ENCODE data around the gene CNOT6.
A peak's percentile ranks its signal among the peaks of the same experiment; 100 is the strongest.
"Not testable (repeated sequence)": the region's sequence is repeated elsewhere in the genome, so short reads cannot be mapped to it uniquely, and the experiment has no call there.

Gene CNOT6

DNA sequence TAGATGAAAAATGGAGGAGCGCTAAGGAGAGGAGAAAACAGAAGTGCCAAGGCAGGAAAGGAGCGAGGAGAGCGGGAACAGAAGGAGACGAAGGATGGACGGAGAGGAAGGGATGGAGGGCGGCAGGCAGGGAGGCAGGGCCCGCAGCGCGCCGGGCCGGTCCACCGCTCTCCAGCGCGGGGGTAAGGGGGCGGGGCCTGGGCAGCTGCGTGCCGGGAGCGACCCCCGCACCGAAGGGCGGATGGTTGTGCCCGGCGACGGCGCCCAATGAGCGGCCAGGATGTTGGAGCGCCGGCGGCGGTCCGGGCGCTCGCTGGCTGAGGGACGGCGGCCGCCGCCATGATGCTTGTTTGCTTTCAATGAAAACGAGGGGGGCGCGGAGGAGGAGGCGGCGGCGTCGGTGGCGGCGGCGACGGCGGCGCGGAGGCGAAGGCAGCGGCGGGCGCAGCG is at the start of gene CNOT6:
TSS of gene CNOT6 (plus strand) at position 320 of the 450 bp plus-strand sequence. CDS start 34,898 bp downstream, outside the sequence.
- peak; percentile 87 to 92 for DNase-seq (ENCODE audit: low read depth in 2 of 2)

DNA sequence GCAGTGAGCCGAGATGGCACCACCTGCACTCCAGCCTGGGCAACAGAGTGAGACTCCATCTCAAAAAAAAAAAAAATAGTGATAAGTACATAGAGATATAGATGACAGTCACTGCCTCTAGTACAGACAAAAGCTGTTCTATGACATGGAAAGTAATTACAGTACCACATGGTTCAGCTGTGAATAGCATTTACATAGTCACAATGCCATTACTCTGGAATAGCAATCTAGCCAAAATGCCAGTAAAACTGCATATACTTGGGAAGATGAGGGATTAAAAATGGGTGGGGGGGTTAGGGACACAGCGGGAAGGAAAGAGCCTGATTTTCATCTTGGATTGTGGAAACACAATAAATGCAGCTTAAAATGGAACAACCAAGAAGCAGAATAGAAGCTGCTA is 39.4 kb upstream of the CNOT6 start:
- no peak for DNase-seq (ENCODE audit: low read depth in 2 of 2)

DNA sequence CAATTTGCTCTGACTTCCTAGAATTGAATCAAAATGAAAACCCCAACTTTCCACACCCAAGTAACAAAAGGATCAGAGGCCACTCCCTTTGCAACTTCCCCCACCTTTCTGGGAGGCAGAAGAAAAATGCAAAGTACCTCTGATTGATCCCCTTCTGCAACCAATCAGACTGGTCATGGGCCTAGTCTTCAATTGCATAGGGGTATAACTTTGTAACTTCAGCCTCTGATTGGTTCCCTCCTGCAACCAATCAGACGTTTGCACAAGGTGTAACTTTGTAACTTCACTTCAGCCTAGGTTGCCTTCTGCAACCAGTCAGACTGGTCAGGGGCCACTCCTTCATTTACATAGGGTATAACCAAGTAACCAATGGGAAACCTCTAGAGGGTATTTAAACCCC is 38.3 kb upstream of the CNOT6 start:
- no peak for DNase-seq (ENCODE audit: low read depth in 2 of 2)

DNA sequence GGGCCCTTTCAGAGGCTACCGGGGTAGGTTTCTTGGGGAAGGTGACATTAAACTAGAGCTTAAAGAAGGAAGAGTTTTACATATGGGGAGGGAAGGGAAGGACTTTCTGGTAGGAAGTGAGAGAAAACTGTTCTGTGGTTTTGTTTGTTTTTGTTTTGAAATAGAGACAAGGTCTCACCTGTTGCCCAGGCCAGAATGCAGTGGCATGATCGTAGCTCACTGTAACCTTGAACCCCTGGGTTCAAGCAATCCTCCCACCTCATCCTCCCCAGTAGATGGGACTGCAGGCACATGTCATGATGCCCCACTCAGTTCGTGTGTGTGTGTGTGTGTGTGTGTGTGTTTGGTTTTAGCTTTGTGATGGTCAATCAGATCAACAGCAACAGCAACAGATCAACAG is 37.4 kb upstream of the CNOT6 start:
- no peak for DNase-seq (ENCODE audit: low read depth in 2 of 2)

DNA sequence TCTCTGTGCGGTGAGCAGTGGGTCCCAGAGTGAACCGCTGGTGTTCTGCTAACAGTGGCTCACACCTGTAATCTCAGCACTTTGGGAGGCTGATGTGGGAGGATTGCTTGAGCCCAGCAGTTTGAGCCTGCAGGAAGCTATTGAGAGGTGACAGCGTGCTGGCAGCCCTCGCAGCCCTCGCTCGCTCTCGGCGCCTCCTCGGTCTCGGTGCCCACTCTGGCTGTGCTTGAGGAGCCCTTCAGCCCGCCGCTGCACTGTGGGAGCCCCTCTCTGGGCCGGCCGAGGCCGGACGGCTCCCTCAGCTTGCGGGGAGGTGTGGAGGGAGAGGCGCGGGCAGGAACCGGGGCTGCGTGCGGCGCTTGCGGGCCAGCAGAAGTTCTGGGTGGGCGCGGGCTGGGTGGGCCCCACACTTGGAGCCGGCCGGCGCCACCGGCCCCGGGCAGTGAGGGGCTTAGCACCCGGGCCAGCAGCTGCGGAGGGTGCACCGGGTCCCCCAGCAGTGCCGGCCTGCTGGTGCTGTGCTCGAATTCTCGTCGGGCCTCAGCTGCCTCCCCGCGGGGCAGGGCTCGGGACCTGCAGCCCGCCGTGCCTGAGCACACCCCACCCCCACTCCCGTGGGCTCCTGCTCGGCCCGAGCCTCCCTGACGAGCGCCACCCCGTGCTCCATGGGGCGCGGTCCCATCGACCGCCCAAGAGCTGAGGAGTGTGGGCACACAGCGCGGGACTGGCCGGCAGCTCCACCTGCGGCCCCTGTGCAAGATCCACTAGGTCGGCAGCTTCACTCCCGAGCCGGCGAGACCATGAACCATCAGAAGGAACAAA is 35.1 kb upstream of the CNOT6 start:
- DNase-seq (ENCODE audit: low read depth in 2 of 2): not testable (repeated sequence)

DNA sequence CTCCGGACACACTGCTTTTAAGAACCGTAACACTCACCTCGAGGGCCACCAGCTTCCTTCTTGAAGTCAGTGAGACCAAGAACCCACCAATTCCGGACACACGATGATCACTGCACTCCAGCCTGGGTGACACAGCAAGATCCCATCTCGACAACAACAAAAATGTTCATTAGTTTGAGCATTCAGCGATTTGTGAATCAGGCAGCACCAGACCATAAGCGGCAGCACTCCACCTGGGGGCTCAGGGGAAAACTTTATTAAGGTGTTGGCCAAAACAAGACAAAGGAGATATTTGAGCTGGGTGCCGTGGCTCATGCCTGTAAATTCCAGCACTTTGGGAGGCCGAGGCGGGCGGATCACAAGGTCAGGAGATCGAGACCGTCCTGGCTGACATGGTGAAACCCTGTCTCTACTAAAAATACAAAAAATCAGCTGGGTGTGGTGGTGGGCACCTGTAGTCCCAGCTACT is 34.5 kb upstream of the CNOT6 start:
- DNase-seq (ENCODE audit: low read depth in 2 of 2): not testable (repeated sequence)

DNA sequence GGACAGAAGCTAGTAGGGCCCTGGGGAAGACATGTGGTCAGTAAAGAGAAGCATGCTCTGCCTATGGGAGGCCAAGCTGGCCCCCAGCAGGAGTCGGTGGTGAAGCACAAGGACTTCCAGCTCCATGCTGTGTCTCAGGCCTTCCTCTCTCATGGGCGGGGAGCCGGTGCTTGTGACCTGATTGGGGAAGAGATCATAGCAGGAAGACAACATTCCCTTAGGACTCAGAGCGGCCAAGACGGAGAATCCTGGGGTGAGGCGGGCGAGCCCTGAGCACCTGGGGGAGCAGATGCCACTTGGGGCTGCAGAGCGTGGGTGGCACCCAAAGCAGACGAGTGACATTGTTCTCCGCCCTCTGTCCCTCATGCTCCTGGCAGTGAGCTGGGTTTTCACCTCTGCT is 33.3 kb upstream of the CNOT6 start:
- no peak for DNase-seq (ENCODE audit: low read depth in 2 of 2)

DNA sequence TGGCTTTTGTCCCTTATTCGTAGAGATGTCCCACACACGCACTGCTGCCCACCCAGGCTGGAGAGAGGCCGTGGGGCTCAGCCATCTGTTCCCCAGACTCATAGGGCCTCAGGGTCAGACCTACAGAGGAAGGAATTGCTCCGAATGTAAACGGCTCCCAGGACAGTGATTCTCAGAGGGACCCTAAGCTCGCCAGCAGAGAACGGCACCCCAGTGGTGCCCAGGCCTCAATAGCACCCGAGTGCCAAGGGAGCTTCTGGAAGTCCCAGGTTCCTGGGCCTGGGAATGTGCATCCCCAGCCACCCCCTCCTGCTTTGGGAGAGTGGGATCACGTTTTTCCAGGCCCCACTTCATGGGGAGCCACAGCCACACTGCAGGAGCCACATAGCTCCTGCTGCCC is 32.9 kb upstream of the CNOT6 start:
- DNase-seq (ENCODE audit: low read depth in 2 of 2): no peak

DNA sequence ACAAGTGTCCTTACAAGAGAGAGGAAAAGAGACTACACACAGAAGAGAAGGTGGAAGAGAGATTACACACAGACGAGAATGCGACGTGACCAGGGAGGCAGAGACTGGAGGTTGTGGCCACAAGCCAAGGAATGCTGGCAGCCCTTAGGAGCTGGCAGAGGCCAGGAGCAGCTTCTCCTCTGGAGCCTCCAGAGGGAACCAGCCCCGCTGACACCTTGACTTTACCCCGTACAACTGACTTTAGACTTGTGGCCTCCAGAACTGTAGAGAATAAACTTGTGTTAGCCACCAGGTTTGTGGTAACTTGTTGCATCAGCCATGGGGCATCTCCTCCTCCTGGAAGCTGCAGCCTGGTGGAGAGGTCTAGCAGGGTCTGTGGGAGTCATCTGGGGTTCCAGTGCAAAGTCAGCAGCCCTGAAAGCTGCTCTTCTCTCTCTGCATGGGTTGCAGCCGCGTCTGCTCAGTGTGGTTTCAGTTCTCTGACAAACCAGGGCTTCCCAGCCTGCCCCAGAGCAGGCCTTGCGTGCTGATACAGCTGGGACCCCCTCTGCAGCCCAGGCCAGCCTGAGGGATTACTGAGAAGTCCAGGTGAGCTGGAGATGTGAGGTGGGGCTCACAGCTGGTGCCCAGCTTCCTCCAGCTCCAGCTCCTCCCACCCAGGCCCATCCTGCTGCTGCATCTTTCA is 30.8 kb upstream of the CNOT6 start:
- DNase-seq (ENCODE audit: low read depth in 2 of 2): no peak

DNA sequence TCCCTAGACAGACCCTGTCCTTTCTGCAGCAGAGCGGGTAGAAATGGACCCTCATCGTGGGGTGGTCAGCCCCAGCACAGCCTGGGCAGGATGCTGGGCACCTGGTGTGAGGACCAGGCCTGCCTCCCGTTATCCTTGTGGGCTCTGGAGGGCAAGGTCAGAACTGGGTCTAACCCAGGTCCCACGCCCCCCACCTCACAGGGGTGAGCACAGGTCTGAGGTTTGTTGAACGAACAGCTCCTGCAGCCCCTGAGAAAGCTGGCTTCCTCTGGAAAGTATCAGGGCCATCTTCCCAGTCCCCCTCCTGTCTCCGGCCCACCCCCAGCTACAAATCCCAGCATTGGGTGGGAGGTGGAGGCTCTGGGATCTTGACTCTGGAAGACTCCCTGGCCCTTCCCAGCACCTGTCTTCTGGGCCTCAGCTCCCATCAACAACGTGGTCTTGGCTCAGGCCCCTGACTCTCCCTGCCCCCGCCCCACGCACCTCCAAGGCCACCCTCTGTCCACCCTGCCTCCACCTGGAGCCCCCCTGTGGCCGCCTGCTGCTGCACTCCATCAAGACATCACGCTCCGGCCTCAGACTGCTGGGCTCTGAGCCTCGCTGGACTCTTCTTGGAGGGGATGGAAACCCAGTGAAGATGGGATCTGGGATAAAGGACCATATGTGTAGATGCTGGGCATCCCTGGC is 30.1 kb upstream of the CNOT6 start:
- no peak for DNase-seq (ENCODE audit: low read depth in 2 of 2)

DNA sequence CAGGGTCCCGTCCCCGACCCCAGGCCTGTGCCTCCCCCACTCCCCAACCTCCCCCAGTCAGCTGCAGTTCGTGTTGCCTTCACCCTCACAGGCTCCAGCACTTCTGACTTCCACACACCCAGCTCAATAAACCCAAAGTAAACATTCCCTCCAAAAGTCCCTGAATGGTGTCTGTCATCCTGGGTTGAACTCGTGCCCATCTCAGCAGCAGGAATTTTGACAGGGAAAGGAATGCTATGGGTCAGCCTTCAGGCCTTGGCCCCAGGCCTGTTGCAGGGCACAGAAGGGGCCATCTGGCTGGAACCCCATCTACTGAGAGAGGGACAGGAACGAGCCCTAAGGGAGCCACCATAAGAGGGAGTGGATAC is 29.6 kb upstream of the CNOT6 start:
- no peak for DNase-seq (ENCODE audit: low read depth in 2 of 2)

DNA sequence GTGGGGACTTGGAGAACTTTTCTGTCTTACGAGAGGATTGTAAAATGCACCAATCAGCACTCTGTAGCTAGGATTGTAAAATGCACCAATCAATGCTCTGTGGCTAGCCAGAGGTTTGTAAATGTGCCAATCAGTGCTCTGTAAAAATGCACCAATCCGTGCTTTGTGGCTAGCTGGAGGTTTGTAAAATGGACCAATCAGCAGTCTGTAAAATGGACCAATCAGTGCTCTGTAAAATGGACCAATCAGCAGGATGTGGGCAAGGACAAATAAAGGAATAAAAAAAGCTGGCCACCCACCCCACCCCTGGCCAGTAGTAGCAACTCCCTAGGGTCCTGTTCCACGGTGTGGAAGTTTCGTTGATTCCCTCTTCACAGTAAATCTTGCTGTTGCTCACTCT is 29.1 kb upstream of the CNOT6 start:
- not testable (repeated sequence) for DNase-seq (ENCODE audit: low read depth in 2 of 2)

DNA sequence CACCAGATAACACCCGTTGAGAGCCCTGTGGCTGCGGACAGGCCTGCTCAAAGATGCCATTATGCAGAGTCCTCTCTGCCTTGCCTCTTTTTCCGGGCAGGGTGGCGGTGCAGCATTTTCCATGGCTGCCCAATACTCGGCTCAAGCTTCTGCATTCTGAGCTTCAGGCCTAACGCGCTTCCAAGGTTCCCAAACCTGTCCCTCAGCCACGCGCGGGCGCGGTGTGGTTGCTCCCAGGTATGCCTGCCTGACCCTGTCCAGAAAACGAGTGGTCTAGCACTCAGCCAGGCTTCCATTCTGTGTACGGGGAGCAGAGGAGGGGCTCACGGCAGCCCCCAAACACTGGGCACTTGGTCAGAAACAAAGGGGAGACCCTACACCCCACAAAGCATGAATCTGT is 27.9 kb upstream of the CNOT6 start:
- no peak for DNase-seq (ENCODE audit: low read depth in 2 of 2)

DNA sequence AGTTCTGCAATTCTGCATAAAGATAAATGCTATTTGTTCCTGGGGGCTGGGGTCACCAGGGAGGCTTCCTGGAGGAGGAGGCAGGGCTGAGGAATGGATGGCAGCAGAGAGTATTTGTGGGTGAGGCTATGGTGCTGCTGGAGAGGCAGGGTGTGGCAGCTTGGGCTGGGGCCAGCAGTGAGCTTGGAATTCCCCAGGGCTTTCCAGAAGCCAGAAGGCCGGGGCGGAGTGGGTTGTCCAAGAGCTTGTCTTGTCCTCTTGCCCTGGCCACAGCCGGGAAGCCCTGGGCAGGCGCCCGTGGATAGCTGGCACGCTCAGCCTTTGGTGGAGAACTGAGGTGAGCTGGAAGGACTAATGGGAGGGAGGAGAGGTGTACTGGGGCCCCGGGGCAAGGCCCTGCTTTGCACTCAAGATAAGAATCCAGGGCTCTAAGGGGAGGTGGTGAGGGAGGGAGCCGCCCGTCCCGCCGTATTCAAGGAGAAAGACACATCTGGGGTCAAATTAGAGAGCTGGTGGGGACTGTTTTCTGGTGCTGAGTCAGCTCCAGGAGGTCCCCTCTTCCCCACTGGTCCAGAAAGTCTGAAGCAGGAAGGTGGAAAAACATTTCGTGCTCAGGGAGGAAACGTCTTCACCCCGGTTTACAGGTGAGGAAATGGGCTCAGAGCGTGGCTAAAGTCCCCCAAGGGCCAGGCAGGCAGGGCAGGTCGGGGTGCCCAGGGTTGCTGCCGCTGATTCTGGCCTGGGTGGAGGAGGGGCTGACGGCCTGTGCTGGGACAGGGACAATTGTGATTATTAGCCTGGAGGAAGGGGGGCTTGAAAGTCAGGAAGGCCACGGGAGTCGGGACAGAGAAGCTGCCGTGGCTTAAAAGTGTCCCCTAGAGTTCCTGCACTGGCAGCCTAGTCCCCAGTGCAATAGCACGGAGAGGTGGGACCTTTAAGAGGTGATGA is 26.9 kb upstream of the CNOT6 start:
- no peak for DNase-seq (ENCODE audit: low read depth in 2 of 2)

DNA sequence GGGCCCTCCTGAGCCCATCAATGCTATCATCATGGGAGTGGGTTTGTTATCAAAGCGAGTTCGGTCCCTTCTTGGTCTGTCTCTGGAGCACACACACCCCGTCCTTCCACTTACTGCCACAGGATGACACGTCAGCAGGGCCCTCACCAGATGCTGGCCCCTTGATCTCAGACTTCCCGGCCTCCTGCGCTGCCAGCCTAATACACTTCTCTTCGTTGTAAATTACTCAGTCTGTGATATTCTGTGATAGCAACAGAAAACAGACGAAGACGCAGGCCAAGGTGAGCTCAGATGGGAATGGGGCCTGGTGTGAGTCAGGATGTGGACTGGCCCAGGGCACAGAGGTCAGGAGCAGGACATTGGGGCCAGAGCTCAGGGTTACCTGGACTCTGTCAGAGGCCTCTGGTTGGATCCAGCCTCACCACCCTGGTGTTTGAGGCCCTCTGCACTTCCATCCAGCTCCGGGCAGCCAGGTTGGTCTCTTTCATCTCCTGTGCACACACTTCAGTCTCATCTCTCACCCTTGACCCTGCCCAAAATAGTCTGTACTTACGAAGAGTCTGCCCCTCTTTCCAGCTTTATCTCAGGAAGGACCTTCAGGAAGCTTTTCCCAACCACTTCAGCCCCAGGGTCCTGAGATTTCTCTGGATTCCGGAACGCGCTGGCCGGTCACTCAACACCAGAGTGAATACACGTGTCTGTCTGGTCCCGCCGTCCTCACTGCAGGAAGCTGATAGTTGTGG is 26.0 kb upstream of the CNOT6 start:
- DNase-seq (ENCODE audit: low read depth in 2 of 2): no peak

DNA sequence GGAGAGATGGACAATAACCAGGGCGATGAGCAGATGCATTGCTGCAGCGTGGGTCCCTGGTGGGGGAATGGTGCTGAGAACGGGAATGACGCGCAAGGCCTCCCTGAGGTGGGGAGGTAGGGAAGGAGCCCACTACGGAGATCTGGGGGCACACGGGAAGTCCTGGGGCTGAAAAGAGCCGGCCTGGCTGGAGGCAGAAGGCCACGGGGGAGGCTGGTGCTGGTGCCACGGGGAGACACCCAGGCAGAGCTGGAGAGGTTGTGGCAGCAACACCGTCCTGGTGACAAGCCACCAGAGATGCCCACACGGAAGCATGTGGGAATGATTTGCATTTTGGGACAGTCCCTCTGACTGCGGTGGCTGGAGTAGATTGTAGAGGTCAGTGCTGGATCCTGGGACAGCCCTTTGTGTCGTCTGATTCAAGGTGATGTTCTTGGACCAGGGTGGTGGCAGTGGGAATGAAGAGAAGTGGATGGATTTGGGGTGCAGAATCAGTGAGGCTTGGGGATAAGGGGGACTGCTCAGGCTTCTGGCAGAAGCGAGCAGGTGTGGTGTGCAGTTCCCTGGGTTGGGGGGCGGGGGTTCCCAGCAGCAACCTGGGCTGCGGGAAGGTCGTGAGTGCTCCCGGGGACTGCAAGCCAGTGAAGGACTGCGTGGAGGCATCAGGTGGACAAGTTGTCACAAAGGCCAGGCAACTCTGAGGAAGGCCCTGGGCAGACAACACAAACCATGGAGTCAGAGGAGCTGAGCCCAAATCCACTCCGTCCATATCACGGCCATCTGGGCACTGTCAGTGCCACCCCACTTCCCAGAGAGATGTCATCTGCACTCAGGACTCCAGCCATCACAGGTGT is 25.2 kb upstream of the CNOT6 start:
- no peak for DNase-seq (ENCODE audit: low read depth in 2 of 2)

DNA sequence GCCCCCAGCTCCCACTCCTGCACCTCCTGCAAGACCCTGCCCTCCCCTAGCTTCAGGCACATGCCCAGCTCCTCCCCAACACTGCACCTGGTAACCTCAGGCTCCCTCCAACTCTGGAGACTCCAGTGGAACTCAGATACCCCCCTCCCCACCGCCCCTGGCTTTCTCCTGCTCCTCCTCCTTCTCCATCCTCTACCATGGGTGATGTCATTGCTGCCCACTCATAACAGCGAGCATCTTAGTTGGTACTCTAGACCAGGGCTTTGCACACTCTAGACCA is 24.7 kb upstream of the CNOT6 start:
- DNase-seq (ENCODE audit: low read depth in 2 of 2): no peak

DNA sequence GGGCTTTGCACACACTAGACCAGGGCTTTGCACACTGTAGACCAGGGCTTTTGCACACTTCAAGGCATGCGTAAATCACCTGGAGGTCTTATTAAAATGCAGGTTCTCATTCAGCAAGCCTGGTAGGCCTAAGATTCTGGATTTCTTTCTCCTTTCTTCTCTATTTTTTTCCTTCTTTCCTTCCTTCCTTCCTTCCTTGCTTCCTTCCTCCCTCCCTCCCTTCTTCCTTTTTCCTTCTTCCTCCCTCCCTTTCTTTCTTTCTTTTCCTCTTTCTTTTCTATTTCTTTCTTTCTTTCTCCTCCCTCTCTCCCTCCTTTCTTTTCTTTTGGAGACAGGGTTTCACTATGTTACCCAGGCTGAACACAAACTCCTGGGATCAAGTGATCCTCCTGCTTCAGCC is 24.3 kb upstream of the CNOT6 start:
- no peak for DNase-seq (ENCODE audit: low read depth in 2 of 2)

DNA sequence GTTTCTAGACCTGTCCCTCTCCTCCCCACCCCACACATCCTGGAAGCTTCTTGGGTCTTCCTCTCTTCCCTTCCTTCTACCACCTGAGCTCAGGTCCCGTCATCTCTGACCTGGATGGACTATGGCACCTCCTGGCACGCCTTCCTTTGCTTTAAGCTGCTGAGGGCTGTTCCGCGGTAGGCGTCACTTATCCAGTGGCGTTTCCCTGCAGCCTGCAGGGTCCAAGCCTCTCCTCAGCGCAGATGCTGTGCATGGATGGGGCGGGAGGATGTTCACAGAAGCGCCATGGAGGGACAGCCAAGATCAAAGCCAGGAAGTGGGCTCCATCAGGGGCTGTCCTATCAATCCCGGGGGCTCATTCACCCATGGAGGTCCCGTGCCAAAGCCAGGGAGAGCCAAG is 23.8 kb upstream of the CNOT6 start:
- DNase-seq (ENCODE audit: low read depth in 2 of 2): no peak

DNA sequence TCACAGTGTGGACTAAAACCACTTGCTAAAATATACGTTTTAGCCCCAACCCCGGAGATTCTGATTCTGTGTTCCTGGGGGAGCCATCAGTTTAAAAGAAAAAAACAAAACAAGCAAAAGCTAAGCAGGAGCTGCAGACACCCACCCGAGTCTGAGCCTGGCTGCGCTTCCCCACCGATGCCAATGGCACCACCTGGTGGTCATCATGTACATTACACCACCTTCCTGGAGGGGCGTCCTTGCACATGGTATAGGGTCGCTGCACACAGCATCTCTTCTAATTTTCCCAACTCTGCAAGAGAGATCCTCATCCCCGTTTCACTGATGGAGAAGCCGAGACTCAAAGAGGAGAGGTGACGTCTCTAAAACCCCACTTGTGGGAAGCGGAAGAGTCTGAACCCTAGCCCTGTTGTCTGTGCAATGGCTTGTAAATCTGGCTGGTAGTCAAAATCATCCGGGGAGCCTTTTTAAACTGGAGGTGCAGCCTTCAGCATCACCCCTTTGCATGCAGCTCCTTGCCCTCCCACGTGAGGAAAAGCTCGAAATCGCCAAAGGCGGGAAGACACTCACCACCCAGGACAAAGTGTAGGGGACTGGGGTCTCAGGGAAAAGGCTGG is 23.1 kb upstream of the CNOT6 start:
- peak; percentile 25 to 33 for DNase-seq (ENCODE audit: low read depth in 2 of 2)

Measured in activated CD4-positive, alpha-beta T cell treated with anti-CD3 and anti-CD28 coated beads for 24 hours (primary cell).